ENCODE data around the gene PKNOX2. TPM values are rescaled to one million over a fixed set of nuclear protein-coding genes. Genes with fewer than 3 reads are reported as not detected.

PKNOX2 gene
- total and polyA plus RNA-seq, 7 donors: 0.23 to 4.7 (median 1.4) TPM

DNA sequence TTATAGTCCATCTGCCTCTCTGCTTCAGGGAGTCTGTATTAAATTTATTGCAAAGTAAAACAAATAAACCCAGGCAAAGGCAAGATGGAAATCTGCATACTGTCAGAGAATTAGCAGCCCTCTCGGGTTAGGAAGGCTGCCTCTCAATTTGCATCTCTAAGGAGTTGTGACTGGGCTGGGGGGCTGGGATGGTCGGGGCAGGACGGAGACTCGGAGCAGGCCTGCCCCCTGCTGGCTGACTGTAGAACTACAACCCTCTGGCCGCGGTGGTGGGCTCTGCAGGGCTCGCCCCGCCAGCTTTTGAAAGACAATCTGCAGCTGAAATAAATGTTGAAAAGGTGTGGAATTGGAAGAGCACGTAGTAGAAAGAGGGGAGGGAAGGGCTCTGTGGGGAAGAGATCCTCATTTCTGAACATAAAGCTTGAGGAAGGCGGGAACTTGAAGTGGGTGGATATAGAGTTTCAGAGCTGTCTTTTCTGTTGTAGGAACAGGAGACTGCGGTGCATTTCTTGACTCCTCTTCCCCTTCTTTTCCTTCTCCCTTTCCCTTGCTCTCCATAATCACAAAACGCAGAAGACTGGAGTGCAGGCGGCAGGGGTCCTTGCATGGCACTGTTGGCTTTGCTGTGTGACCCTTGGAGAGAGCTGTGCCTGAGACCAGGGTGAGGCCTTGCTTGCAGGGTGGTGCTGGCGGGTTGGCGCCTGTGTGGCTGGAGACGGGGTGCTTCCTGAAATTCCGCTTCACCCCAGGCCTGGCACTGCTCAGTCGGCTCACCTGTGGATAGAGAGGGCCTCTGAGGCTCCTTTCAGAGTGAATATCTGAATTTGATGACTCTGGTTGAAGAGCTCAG lies 22.6 kb upstream of the PKNOX2 start:
- Histone ChIP-seq H3K27ac (no peak overlapping the region), H3K4me1 (peaks cover 0 to 6% (median 2%) of the 10 kb centered on the region in 4 donors), H3K27me3 (peaks cover 0 to 17% (median 0%) of the 10 kb centered on the region in 3 donors), H3K4me3 (no peak overlapping the region), H3K36me3 (no peaks in the 10 kb centered on the region), H3K9me3 (no peaks in the 10 kb centered on the region)
- TF ChIP-seq CTCF (IDR thresholded peaks at IDR 0.05) (peak; percentile 72 to 97 (median 93)), POLR2A (IDR thresholded peaks at IDR 0.05) (no peak)
- intact Hi-C loops (cut with DNase I): loop anchor here (1.0 to 2.0 kb wide), 2 partner anchors 49 to 180 kb away; no protein-coding TSS in a partner anchor
- 39% methylated on average over 18 of the region's 18 CpGs for WGBS, 2 donors
- no peak for DNase-seq

GRCh38 chr11:125146232-125146631 lies 18.3 kb upstream of the PKNOX2 start:
- TF ChIP-seq POLR2A (IDR thresholded peaks at IDR 0.05): no peak
- TF ChIP-seq EP300 (IDR thresholded peaks at IDR 0.05): no peak
- 81 to 85% methylated on average over 1 of the region's 1 CpG for WGBS, 2 donors

DNA sequence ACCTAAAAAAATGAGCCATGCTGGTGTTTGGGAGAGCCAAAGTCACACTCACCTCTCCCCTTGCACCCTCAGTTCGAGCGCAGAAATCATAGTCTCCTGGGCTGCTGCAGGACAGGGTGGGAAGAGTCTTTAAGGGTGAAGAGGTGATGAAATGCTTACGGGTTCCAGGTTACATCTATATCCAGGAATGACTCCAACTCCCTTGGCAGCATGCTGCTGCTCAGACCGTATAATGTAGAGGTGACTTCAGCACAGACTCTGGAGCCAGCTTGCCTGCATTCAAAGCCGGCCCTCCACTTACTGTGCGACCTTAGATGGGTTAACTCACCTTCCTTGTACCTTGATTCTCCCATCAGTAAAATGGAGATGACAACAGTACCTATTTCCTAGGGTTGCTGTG lies 17.3 kb upstream of the PKNOX2 start:
- no peak overlapping the region for H3K4me3 ChIP-seq
- no peak for DNase-seq
- 79 to 87% methylated on average over 6 of the region's 6 CpGs for WGBS, 2 donors
- no peak overlapping the region for H3K27ac ChIP-seq
- TF ChIP-seq POLR2A (IDR thresholded peaks at IDR 0.05) (no peak), POLR2AphosphoS5 (IDR thresholded peaks at IDR 0.05) (no peak), CTCF (IDR thresholded peaks at IDR 0.05) (no peak), EP300 (IDR thresholded peaks at IDR 0.05) (no peak)
- no peaks in the 10 kb centered on the region for H3K36me3 ChIP-seq
- intact Hi-C loops (cut with DNase I): no loop called here
- no peaks in the 10 kb centered on the region for H3K4me1 ChIP-seq
- no peaks in the 10 kb centered on the region for H3K9me3 ChIP-seq
- H3K27me3 ChIP-seq: no peaks in the 10 kb centered on the region

More at GRCh38 chr11:125146232-125146631, 18.3 kb upstream of the PKNOX2 start:
- DNase-seq: no peak
- Histone ChIP-seq H3K9me3 (no peaks in the 10 kb centered on the region), H3K27me3 (peaks cover 0 to 4% (median 0%) of the 10 kb centered on the region in 3 donors), H3K4me3 (no peak overlapping the region), H3K36me3 (no peaks in the 10 kb centered on the region), H3K27ac (no peak overlapping the region), H3K4me1 (peaks cover 0 to 6% (median 2%) of the 10 kb centered on the region in 4 donors)
- intact Hi-C loops (cut with DNase I): no loop called here

DNA sequence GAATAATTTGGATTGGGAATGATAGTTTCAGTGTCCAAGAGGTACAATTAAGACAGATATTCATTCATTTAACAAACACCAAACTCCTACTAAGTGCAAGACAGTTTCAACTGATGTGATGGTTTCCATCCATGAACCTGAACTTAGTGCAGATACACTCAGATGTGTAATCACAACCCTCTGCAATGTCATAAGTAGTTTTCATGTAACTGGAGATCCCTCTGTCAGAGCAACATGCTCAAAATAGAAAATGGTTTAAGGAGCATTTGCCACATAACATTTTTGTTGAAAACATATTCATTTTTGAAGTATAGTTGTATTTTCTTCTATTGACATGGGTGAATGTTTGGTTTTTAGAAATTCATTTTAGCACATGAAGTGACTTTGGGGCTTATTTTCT lies 16.5 kb upstream of the PKNOX2 start:
- H3K4me3 ChIP-seq: no peak overlapping the region
- no peak for TF ChIP-seq POLR2A (IDR thresholded peaks at IDR 0.05)
- TF ChIP-seq POLR2AphosphoS5 (IDR thresholded peaks at IDR 0.05): no peak
- TF ChIP-seq CTCF (IDR thresholded peaks at IDR 0.05): no peak
- no peak for TF ChIP-seq EP300 (IDR thresholded peaks at IDR 0.05)
- no peaks in the 10 kb centered on the region for H3K9me3 ChIP-seq
- no peaks in the 10 kb centered on the region for H3K27me3 ChIP-seq
- H3K27ac ChIP-seq: no peak overlapping the region
- intact Hi-C loops (cut with DNase I): no loop called here
- no peak for DNase-seq
- H3K36me3 ChIP-seq: no peaks in the 10 kb centered on the region
- no peaks in the 10 kb centered on the region for H3K4me1 ChIP-seq

DNA sequence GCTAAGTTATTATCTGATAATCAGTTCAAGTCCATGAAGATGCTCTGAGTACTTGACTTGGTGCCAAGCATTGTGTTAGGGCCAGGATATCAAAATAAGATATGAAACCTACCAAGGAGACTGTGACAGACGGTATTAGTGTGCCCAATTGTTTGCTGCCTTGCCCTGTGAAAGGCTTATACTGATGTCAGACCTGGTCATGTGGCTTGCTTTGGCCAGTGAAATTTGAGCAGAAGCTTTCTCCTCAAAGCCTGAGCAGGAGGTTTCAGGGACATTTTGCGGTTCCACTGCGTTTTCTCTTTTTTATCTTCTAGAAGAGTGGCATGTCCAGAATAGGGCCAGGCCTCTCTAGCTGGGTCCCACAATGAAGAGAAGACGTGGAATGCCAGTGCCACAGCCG lies 15.8 kb upstream of the PKNOX2 start:
- 57 to 77% methylated on average over 5 of the region's 5 CpGs for WGBS, 2 donors
- no peaks in the 10 kb centered on the region for H3K27me3 ChIP-seq
- H3K4me1 ChIP-seq: no peaks in the 10 kb centered on the region
- no peak overlapping the region for H3K27ac ChIP-seq
- no peaks in the 10 kb centered on the region for H3K9me3 ChIP-seq
- H3K36me3 ChIP-seq: no peaks in the 10 kb centered on the region
- intact Hi-C loops (cut with DNase I): no loop called here
- TF ChIP-seq POLR2AphosphoS5 (IDR thresholded peaks at IDR 0.05): no peak
- TF ChIP-seq CTCF (IDR thresholded peaks at IDR 0.05): no peak
- no peak for TF ChIP-seq EP300 (IDR thresholded peaks at IDR 0.05)
- TF ChIP-seq POLR2A (IDR thresholded peaks at IDR 0.05): no peak
- DNase-seq: no peak
- no peak overlapping the region for H3K4me3 ChIP-seq

Measured in sigmoid colon (tissue), 7 donors.